ENCODE measurements around the gene CD79B.
"Not testable (repeated sequence)": the region's sequence is repeated elsewhere in the genome, so short reads cannot be mapped to it uniquely, and the experiment has no call there.

Gene CD79B

GRCh38 chr17:63910096-63910495 lies 22.0 kb downstream of the CD79B start:
- DNase-seq (ENCODE audit: low read depth), result no peak

DNA sequence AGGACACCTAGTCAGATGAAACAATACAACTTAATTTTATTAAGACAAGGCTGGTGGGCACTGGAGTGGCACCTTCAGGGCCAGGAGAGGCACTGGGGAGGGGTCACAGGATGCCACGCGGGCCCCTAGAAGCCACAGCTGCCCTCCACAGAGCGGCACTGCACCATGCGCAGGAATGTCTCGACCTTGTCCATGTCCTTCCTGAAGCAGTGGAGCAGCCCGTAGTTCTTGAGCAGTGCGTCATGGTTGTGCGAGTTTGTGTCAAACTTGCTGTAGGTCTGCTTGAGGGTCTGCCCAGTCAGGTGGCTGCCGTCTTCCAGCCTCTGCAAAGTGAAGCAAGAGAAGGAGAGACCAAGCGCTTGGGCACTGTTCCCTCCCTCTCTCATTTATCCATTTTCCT lies 22.5 kb downstream of the CD79B start:
- DNase-seq (ENCODE audit: low read depth), result not testable (repeated sequence)

DNA sequence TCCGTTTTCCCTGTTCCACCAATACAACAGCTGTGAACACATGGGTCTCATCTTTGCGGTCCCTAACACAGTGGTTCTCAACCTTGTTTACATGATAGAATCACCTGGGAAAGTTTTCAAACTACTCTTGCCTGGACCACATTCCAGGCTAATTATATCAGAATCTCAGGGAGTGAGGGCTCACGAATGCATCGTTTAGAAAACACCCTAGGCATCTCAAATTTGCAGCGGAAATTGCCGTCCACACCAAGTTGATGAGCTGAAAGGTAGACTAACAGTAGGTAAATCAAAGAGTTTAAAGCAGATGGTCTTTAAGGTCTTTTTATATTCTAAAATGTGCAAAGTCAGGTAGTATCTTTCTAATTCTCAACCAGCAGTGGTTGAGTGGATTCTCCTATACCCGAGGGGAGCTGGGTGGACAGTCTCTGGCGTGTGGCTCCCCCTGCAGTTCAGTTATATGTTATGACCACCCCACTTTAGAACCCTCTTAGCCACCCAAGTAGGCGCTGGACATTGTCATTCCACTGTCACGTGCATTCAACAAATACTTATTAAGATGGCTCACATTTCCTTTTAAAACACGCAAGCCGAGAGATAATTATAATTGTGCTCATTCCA lies 24.9 kb downstream of the CD79B start:
- not testable (repeated sequence) for DNase-seq (ENCODE audit: low read depth)

- not testable (repeated sequence) for DNase-seq (ENCODE audit: low read depth)
Measured at GRCh38 chr17:63904796-63905195, 27.3 kb downstream of the CD79B start.

DNA sequence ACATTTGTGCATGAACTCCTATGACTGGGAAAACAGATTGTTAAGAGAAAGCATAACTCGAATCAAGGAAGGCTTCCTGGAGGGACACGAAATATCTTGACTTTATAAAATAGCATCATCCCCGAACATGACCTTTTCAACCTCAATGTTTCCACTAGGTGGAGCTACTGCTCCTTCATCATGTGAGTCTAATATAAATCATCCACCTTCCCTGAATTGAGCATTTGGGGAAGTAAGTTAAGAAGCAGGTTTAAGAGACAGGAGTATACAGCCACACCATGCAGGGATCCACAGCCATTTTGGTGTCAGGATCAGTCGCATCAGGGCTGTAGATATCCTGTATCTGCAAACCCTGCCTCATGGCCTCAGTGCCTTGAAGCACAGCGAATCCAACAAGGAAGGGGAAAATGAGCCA lies 28.3 kb downstream of the CD79B start:
- DNase-seq (ENCODE audit: low read depth), result not testable (repeated sequence)

GRCh38 chr17:63901971-63902370 lies 30.2 kb downstream of the CD79B start:
- DNase-seq (ENCODE audit: low read depth), result not testable (repeated sequence)

DNA sequence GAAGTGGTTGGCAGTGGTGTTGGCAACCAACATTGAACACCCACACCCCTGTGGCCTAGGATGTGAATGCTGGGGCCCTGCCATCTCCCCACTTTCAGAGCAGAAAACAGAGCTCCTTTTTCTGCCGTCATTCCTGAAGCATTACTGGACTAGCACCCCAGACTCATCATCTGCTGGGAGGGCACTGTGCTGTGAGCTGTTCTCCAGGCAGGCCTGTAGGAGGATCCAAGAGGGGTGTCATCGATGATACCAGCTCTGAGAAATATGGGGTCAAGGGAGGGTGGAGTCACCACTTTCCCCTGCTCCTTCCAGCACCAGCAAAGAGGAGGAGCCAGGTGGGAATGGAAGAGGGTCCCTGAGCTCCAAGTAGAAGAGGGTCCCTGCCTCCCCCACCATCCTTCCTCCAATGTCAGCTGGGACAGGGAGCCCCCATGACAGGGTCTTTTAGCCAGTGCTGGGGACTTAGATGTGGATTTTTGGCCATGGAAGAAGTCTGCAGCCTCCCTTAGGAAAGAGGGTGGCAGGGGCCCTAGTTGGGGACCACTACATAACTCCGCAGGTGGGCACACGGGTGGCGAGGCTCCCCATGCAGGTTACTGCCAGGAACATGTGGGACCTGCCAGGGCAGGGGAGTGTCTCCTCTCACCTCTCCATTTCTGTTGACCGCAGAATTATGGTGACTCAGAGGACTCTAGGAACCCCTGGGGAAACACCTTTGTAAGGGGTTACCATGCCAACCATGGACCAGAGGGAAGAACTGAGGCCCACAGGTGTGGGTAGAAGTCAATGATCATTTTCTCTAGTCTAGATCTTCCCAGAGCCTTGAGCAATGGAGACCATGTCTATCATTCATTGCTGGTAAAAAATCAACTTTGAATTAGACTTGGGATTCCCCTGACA lies 33.0 kb downstream of the CD79B start:
- DNase-seq (ENCODE audit: low read depth), result not testable (repeated sequence)

GRCh38 chr17:63896524-63897354 lies 35.4 kb downstream of the CD79B start, which contains the start of gene CSH1:
CSH1 (minus strand) TSS chr17:63896574; CDS start chr17:63896511, 63 bp downstream.
- DNase-seq (ENCODE audit: low read depth), result not testable (repeated sequence)

- DNase-seq (ENCODE audit: low read depth), result not testable (repeated sequence)
Measured at GRCh38 chr17:63894821-63895220, 37.3 kb downstream of the CD79B start.

DNA sequence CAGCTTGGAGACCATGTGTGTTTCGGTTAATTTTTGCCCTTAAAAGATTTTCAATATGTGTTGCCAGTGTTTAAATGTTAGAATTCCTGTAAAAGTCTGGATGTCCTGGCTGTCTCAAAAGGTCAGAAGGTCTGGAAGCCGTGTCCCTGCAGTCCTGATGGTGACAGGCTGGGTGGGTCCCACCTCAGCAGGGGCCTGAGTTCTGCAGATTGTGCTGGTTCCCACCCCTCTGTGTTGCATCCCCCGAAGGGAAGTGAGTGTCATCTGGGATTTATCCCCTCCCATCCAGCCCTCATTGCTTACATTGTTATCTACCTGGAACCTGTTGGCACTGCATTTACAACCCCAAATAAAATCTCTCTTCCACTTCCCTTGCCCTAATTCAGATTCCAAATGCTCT lies 38.1 kb downstream of the CD79B start:
- not testable (repeated sequence) for DNase-seq (ENCODE audit: low read depth)

- DNase-seq (ENCODE audit: low read depth), result not testable (repeated sequence)
Measured at GRCh38 chr17:63892316-63893037, 39.7 kb downstream of the CD79B start.

GRCh38 chr17:63889026-63889848 lies 42.9 kb downstream of the CD79B start:
- DNase-seq (ENCODE audit: low read depth), result not testable (repeated sequence)

- DNase-seq (ENCODE audit: low read depth), result not testable (repeated sequence)
Measured at GRCh38 chr17:63885119-63885518, 47.0 kb downstream of the CD79B start.

DNA sequence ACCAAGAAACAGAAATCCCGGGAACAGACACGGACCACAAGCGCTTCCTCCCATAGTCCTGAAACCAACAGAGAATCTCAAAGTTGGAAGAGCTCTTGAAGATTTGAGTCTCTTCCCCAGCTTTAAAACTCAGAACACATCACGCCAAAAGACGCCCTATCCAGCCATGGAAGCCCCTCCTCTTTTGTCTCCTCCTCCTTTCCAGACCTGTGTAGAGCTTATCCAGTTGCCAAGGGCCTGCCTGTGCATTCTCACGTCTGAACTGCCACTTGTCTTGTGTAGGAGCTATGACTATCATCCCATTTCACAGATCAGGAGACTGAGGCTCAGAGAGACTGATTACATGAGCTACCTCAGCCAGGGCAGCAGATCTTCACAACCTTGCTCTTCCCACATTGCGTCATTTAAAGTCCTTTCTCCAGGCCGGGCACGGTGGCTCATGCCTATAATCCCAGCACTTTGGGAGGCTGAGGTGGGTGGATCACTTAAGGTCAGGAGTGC lies 49.5 kb downstream of the CD79B start:
- DNase-seq (ENCODE audit: low read depth), result not testable (repeated sequence)

DNA sequence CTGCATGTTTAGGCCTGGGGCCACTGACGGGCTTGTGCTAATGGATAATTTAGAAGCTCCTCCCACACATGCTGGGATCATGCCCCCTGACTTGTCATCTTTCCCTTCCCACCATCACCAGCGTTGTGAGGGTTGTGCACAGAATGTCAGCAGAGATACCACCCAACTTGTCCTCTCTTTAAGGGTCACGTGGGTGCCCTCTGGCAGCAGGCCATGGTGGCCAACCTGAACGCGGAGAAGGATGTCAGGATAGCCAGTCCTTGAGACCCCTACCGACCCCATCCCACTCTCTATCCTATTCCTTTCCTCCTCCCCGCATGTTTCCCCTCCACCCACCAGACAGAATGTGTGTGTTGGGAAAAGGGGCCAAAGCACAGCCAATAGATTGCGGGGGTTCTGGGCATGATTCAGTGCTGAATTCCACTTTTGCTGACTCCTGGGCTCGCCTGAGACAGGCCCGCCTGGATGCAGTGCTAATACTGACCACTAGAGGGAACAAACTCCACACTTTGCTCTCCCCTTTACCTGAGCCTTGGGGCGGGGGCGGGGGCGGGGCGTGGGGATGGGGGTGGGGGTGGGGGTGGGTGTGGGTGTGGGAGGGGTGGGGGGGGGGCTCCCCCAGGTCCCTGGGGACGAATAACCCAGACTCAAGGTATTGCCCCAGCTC lies 50.1 kb downstream of the CD79B start, which contains the start of gene GH2:
TSS of gene GH2 (minus strand) at position 10 of the 667 bp plus-strand sequence. CDS start 143 bp downstream, outside the sequence.
- no peak for DNase-seq (ENCODE audit: low read depth)

GRCh38 chr17:63881337-63881736 lies 50.8 kb downstream of the CD79B start:
- not testable (repeated sequence) for DNase-seq (ENCODE audit: low read depth)

- DNase-seq (ENCODE audit: low read depth), result no peak
Measured at GRCh38 chr17:63880706-63881105, 51.4 kb downstream of the CD79B start.

Data from HS-5 (cell line).